Epithelial cell of proximal tubule (primary cell): Measurements from ENCODE around the gene PLBD2. TPM values are rescaled to one million over a fixed set of nuclear protein-coding genes. Genes with fewer than 3 reads are reported as not detected.

ENCODE experiments used
- DNase-seq: peaks from one replicate; pipeline ENCODE4 v3.0.0-alpha.2; 2011; ENCODE audit warnings: low read depth
- H3K4me3 ChIP-seq: 2 replicates; pipeline ENCODE4 v1.5.1; 2011; ENCODE audit warnings: low read depth, mild to moderate bottlenecking, low read length
- CTCF ChIP-seq: conservative IDR thresholded peaks from 2 replicates; pipeline ENCODE4 v1.5.1; 2012; ENCODE audit warnings: low read depth, mild to moderate bottlenecking, low read length
- total RNA-seq: library from RNA; depleted of rRNA; stranded (reverse); fragments of >200 nt; gene quantifications from 2 replicates; pipeline ENCODE4 v1.2.3, GENCODE V29; 2015

PLBD2 gene
- total RNA-seq, 1 donor from 2014 or later: 20.1 TPM

- H3K4me3 ChIP-seq: no peak overlapping the region
- TF ChIP-seq CTCF: no peak
- DNase-seq: no peak
These were observed 41.1 kb downstream of the PLBD2 start for GRCh38 chr12:113399490-113399889.

GRCh38 chr12:113400362-113400761 is 42.0 kb downstream of the PLBD2 start:
- no peak overlapping the region for H3K4me3 ChIP-seq
- DNase-seq: no peak
- TF ChIP-seq CTCF: no peak

GRCh38 chr12:113401066-113402000 is 42.9 kb downstream of the PLBD2 start:
- TF ChIP-seq CTCF: no peak
- no peak for DNase-seq
- H3K4me3 ChIP-seq: no peak overlapping the region

GRCh38 chr12:113402586-113403260 is 44.3 kb downstream of the PLBD2 start:
- TF ChIP-seq CTCF: no peak
- H3K4me3 ChIP-seq: no peak overlapping the region
- DNase-seq: no peak

- H3K4me3 ChIP-seq: peak within 1 kb of the TSS; percentile 24
- TF ChIP-seq CTCF: no peak
- DNase-seq: no peak
These were observed 45.3 kb downstream of the PLBD2 start, which contains the start of gene SDS for GRCh38 chr12:113403435-113404415. Gene SDS, minus strand, starts transcription at chr12:113403887. Its CDS starts 4,179 bp downstream, at chr12:113399708.

- H3K4me3 ChIP-seq: no peak overlapping the region
- no peak for TF ChIP-seq CTCF
- no peak for DNase-seq
These were observed 47.3 kb downstream of the PLBD2 start for GRCh38 chr12:113405694-113406093.
